Adipocyte (in vitro differentiated cells): ENCODE data around the gene SYTL1.
A peak's percentile ranks its signal among the peaks of the same experiment; 100 is the strongest.

ENCODE experiments used
- DNase-seq: peaks from one replicate; pipeline ENCODE4 v3.0.0-alpha.2; 2015; ENCODE audit warnings: low read depth
- H3K27me3 ChIP-seq: replicated peaks from 2 replicates; pipeline ENCODE4 v1.7.0; 2013; ENCODE audit warnings: mild to moderate bottlenecking, low read length, moderate library complexity; ENCODE audit not compliant: control insufficient read depth, insufficient read depth
- H3K36me3 ChIP-seq: 2 replicates; pipeline ENCODE4 v1.7.0; 2013; ENCODE audit warnings: low read length, mild to moderate bottlenecking, moderate library complexity; ENCODE audit not compliant: control insufficient read depth, insufficient read depth, severe bottlenecking
- H3K4me1 ChIP-seq: 2 replicates; pipeline ENCODE4 v1.7.0; 2013; ENCODE audit warnings: mild to moderate bottlenecking, low read length, moderate library complexity; ENCODE audit not compliant: control insufficient read depth, insufficient read depth
- H3K4me3 ChIP-seq: 2 replicates; pipeline ENCODE4 v1.7.0; 2013; ENCODE audit warnings: mild to moderate bottlenecking, low read length, moderate library complexity
- H3K9ac ChIP-seq: 2 replicates; pipeline ENCODE4 v1.7.0; 2013; ENCODE audit warnings: mild to moderate bottlenecking, low read length, moderate library complexity
- H3K9me3 ChIP-seq: 2 replicates; pipeline ENCODE4 v1.7.0; 2013; ENCODE audit warnings: mild to moderate bottlenecking, low read length, moderate library complexity; ENCODE audit not compliant: control insufficient read depth

The SYTL1 gene

DNA sequence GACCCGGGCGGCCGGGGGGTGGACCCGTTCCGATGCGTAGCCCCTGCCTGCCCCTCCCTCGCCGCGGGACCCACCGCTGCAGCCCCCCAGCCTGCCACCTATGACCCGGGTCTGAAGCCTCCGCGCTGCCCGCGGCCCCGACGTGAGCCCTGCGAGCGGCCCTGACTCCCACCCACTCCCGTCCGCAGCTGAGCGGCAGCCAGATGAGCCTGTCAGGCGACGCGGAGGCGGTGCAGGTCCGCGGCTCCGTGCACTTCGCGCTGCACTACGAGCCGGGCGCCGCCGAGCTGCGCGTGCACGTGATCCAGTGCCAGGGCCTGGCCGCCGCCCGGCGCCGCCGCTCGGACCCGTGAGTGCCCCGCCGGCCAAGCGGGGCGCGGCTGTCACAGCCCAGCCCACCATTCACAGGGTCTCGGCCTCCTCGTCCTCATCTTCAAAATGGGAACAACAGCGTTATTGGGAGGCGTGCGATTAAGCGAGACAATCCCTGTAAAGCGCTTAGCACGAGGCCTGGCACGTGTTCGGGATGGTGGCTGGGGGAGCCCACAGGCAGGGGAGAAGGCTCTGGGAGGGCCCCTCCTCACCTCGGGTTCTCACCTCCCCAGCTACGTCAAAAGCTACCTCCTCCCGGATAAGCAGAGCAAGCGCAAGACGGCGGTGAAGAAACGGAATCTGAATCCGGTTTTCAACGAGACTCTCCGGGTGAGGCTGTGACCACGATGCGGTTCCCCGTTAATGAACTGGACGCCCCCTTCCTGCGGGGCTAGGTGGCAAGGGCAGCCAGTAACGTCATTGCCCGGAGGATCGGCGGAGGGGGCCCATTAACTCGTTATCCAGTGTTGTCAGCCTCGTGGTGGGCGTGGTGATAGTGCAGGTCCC is 8.2 kb downstream of the SYTL1 start:
- no peaks in the 10 kb centered on the region for H3K9me3 ChIP-seq
- H3K27me3 ChIP-seq, result no peaks in the 10 kb centered on the region
- DNase-seq, result peak; percentile 77
- peaks cover 13% of the 10 kb centered on the region for H3K36me3 ChIP-seq
- peak overlapping the region; percentile 44 for H3K9ac ChIP-seq
- H3K4me1 ChIP-seq, result peaks cover 6% of the 10 kb centered on the region
- peak overlapping the region; percentile 52 for H3K4me3 ChIP-seq

DNA sequence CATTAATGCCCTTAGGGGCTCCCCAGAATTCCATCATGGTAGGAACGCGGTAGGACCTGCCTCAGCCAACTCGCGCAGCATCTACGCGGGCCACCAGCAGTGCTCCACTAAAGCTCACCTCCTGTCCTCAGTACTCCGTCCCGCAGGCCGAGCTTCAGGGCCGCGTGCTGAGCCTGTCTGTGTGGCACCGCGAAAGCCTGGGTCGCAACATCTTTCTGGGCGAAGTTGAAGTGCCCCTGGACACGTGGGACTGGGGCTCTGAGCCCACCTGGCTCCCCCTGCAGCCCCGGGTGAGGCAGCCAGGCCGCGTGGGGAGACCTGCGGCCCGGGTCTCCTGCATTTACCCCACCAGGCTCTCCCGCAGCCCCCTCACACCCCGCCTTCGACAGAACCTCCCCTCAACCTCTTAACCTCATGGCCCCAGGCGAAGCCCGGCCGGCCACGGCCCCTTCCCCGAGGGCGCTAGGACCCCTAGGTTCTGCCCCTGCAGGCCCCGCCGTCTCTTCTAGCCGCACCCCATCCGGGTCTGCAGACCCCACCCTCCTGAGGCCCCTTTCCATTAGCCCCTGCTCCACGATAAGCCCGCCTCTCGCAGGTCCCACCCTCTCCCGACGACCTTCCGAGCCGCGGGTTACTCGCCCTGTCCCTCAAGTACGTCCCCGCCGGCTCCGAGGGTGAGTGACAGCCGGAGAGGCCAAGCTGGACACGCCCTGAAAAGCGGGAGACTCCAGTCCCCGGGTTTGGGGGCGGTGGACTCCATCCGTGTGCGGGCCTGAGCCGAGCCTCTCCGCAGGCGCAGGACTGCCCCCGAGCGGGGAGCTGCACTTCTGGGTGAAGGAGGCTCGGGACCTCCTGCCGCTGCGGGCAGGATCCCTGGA is 9.1 kb downstream of the SYTL1 start:
- H3K4me1 ChIP-seq, result peaks cover 6% of the 10 kb centered on the region
- peaks cover 22% of the 10 kb centered on the region for H3K36me3 ChIP-seq
- H3K9me3 ChIP-seq, result no peaks in the 10 kb centered on the region
- H3K4me3 ChIP-seq, result no peak overlapping the region
- no peak overlapping the region for H3K9ac ChIP-seq
- DNase-seq, result no peak
- H3K27me3 ChIP-seq, result no peaks in the 10 kb centered on the region

DNA sequence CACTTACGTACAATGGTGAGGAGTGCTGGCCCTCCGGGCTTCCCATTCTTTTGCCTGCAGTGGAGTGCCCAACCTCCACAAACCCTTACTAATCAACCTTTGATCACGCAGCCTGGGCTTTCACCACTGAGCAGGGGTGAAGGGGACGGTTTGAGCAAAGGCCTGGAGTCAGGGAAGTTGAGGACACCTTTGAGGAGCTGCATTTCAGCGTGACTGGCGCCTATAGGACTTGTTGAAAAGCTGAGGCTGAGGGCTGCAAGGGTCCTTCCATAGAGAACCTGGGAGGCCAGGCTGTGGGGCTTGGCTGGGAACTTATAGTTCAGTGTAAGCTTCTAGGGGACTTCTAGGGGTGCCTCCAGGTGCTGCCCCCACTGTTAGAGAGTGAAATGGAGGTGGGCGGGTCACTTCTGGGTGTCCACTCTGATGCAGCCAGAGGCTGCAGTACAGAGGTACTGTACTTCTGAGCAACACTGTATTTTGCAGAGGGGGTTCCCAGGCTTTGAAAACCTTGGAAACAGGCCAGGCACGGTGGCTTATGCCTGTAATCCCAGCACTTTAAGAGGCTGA is 9.8 kb downstream of the SYTL1 start:
- H3K27me3 ChIP-seq, result no peaks in the 10 kb centered on the region
- H3K9ac ChIP-seq, result no peak overlapping the region
- no peaks in the 10 kb centered on the region for H3K9me3 ChIP-seq
- no peak for DNase-seq
- H3K4me3 ChIP-seq, result no peak overlapping the region
- H3K36me3 ChIP-seq, result peaks cover 29% of the 10 kb centered on the region
- H3K4me1 ChIP-seq, result peaks cover 6% of the 10 kb centered on the region

DNA sequence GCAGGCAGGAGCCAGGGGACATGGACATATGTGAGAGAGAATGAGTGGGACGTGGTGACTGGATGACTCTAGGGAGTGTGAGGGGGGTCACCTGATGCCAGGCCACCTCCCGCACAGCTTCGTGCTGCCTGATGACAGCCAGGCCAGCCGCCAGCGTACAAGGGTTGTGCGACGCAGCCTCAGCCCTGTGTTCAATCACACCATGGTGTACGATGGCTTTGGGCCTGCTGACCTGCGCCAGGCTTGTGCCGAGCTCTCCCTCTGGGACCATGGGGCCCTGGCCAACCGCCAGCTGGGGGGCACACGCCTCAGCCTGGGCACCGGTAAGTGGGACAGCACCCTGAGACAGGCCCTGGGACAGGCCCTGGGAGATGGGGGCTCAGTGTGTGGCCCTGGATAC is 11.3 kb downstream of the SYTL1 start:
- Histone ChIP-seq H3K9me3 (no peaks in the 10 kb centered on the region), H3K27me3 (no peaks in the 10 kb centered on the region), H3K4me3 (no peak overlapping the region), H3K36me3 (peaks cover 36% of the 10 kb centered on the region), H3K4me1 (peaks cover 6% of the 10 kb centered on the region), H3K9ac (no peak overlapping the region)
- no peak for DNase-seq

DNA sequence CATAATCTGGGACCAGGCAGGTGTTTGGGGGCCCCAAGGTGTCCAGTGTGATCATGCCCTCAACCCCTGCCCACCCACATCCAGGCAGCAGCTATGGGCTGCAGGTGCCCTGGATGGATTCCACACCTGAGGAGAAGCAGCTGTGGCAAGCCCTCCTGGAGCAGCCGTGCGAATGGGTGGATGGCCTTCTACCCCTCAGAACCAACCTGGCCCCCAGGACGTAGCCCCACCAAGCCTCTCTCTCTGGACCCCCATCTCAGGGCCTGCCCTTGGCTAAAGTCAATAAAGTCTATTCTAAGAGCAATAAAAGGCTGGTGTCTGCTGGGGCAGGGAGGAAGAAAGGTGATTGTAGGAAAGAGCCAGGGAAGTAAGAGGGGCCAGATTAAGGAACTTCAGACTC is 11.8 kb downstream of the SYTL1 start:
- no peak for DNase-seq
- no peaks in the 10 kb centered on the region for H3K9me3 ChIP-seq
- H3K27me3 ChIP-seq, result no peaks in the 10 kb centered on the region
- H3K4me3 ChIP-seq, result no peak overlapping the region
- H3K36me3 ChIP-seq, result peaks cover 41% of the 10 kb centered on the region
- peaks cover 6% of the 10 kb centered on the region for H3K4me1 ChIP-seq
- no peak overlapping the region for H3K9ac ChIP-seq

DNA sequence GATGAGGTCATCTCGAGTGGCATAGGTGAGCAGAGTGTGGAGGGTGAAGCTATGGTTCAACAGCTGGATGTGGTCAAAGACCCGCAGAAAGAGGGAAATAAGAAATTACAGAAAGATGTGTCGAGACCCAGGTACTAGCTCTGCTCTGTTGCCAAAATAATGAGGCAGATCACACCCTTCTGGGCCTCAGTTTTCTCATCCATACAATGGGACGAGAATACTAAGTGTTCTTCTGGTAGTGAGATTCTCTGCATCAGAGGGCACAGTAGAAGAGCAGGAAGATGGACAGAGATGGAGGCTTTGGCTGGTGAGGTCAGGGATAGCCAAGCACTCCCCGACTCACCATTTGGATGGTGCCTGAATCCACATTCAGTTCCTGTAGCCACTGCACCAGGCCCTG is 13.9 kb downstream of the SYTL1 start:
- H3K9ac ChIP-seq, result no peak overlapping the region
- no peaks in the 10 kb centered on the region for H3K9me3 ChIP-seq
- DNase-seq, result no peak
- H3K4me1 ChIP-seq, result no peaks in the 10 kb centered on the region
- no peaks in the 10 kb centered on the region for H3K27me3 ChIP-seq
- peaks cover 58% of the 10 kb centered on the region for H3K36me3 ChIP-seq
- no peak overlapping the region for H3K4me3 ChIP-seq

DNA sequence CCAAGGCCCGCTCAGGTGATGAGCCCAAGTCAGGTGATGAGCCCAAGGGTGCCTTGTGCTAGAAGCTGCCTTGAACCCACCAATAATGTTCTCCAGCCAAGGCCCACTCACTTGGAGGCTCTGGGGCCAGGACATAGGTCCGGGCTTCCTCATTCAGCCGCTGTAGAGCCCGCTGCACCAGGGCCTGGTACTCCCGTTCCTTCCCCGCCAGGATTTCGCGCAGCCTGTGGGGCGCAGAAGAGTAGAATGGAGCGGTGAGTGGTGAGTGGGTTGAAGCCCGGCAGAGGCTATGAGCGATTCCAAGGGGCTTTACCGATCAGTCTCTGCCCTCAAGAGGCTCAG is 14.4 kb downstream of the SYTL1 start:
- Histone ChIP-seq H3K27me3 (no peaks in the 10 kb centered on the region), H3K4me3 (no peak overlapping the region), H3K36me3 (peaks cover 64% of the 10 kb centered on the region), H3K9me3 (no peaks in the 10 kb centered on the region), H3K4me1 (no peaks in the 10 kb centered on the region), H3K9ac (no peak overlapping the region)
- DNase-seq, result no peak

DNA sequence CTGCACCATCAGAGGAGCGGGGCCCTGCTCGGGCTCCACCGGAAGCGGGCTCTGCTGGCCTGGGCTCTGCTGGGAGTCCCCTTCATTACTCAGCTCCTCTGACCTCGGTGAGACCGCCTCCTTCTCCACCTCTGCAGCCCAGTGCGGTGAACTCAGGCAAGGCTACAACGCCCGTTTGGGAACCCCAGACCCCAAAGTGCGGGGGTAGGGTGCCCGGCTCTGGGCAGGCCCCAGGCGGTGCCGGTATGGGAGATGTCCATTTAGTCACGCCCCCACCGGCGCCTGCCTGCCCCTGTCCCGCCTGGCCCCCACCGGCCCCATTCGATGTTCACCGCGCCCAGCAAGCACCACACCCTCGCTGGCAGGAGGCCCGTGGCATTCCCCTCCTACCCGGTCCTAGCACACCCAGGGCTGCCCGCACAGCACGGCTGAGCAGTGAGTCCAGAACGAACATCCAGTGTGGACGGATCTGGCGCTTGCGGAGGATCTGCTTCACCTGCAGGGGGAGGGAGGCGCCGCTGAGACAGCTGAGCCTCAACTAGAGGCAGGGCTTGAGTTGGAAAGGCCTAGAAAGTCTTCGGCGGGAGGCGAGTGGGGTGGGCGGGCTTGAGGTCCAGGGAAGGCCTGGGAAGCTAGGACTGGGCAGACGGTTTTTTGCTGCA is 14.9 kb downstream of the SYTL1 start:
- DNase-seq, result no peak
- Histone ChIP-seq H3K9me3 (no peaks in the 10 kb centered on the region), H3K4me1 (no peaks in the 10 kb centered on the region), H3K9ac (no peak overlapping the region), H3K4me3 (no peak overlapping the region), H3K27me3 (no peaks in the 10 kb centered on the region), H3K36me3 (peaks cover 69% of the 10 kb centered on the region)

DNA sequence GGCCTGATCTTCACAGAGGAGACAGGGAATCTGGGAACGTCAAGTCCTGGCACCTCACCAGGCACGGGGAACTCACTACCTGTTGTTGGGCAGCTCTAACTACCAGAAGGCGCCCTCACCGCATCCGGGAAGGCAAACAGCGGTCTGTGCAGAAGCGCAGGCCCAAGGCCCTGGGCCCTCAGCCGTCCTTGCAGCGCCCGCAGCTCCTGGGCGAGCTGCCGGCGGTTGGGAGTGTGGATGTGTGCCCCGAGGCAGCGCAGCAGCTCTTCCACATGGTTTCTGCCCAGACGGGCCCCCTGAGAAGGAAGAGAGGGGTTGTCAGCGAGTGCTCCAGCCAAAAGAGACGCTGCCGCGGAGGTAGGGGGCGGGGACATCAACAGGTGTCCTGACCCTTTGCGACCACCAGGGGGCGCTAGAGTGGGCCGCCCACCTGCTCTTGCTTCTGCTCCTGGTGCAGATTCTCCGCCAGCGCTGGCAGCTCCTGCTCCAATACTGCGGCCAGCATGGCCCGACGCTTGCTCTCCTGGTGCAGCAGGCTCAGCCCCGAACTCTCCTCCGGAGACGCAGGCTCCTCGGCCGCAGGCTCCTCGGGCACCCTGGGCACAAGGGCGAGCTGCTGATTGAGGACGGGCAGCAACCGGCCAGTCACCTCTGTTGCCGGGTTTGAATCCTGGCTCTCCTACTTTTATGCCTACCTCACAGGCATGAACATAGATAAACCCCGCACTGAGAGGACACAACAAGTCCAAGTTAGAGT is 15.6 kb downstream of the SYTL1 start:
- DNase-seq, result peak; percentile 61
- Histone ChIP-seq H3K27me3 (no peaks in the 10 kb centered on the region), H3K36me3 (peaks cover 76% of the 10 kb centered on the region), H3K4me3 (no peak overlapping the region), H3K9ac (no peak overlapping the region), H3K4me1 (no peaks in the 10 kb centered on the region), H3K9me3 (no peaks in the 10 kb centered on the region)

DNA sequence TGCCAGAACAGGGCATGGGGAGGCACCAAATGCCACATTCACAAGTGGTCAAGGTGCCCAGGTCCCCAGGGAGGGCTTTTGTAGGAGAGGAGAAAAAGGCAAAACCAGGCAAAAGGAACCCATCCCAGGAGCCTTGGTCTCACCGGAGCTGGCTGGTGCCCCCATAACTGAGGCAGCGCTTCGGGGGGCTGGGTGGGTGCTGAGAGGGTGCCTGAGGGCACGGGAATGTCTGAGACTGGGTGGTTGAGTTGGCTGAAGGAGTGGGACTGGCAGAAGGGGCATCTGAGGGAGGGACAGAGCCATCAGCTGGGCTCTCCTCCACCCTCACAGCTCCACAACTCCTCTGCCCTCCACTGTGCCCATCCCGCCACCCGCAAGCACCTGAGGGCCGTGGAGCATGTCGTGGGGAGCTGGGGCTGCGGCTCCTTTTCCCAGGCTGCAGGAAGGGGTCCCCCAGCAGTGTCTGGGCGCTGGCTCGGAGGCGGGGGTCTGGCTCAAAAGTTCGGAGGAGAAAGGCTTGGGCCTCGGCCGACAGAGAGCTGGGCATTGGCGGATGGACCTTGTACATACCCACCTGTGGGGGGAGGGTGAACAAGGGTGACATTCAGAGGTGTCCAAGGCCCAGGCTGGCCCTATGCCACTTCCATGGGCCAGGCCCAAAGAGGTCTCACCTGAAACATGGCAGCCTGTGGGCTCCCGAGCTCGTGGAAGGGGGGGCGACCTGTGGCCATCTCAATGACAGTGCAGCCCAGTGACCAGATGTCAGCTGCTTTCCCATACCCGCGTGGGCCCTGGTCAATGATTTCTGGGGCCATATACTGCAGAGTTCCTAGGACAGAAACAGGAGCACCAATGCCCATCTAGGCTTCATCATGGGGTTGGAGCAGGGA is 16.5 kb downstream of the SYTL1 start:
- H3K27me3 ChIP-seq, result no peaks in the 10 kb centered on the region
- DNase-seq, result no peak
- H3K9ac ChIP-seq, result no peak overlapping the region
- H3K36me3 ChIP-seq, result peaks cover 80% of the 10 kb centered on the region
- H3K9me3 ChIP-seq, result no peaks in the 10 kb centered on the region
- no peak overlapping the region for H3K4me3 ChIP-seq
- no peaks in the 10 kb centered on the region for H3K4me1 ChIP-seq
